ENCODE data around the gene ASIC1.

Gene ASIC1

DNA sequence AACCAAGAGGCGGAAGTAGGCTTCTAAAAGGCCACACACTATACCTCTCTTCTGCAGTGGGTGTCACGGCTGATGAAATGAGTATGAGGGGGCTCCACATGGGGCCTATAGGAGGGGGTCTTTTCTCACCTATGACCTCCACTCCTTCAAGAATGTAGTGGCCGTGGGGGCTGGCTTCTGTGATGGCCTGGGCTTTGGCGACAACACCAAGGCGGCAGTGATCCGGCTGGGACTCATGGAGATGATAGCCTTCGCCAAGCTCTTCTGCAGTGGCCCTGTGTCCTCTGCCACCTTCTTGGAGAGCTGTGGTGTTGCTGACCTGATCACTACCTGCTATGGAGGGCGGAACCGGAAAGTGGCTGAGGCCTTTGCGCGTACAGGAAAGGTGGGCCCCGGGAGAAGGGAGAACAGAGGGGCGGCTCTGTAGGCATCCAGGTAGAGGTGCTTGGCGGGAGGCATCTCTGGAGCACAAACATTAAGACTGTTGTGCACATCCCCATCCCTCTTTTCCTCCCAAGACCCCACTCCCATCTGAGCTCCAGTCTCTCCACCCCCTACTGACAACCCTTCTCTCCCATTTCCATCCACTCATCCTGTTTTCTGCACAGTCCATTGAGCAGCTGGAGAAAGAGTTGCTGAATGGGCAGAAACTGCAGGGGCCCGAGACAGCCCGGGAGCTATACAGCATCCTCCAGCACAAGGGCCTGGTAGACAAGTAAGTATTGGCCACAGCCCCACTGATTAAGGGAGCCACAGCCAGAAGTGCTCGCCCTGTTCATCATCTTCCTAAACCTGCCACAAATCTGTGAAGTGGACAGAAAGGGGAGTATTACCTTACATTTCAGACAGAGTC lies 50.2 kb downstream of the ASIC1 start:
- no peak for DNase-seq (ENCODE audit: low read depth, low spot score)

DNA sequence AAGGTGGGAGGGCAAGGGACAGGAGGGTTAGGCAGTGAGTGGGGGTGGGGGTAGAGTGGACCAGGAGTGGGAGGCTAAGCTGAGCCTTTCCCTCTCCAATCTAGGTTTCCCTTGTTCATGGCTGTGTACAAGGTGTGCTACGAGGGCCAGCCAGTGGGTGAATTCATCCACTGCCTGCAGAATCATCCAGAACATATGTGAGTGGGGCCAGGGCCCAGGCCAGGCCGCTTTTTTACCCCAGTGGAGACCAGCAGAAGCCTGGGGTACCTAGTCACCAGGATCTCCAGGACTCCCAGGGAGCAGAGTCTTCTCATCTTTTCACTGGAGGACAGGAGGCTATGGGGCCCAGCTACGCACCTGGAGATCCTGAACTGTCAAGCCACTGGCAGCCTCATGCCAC lies 51.9 kb downstream of the ASIC1 start:
- DNase-seq (ENCODE audit: low read depth, low spot score): no peak

DNA sequence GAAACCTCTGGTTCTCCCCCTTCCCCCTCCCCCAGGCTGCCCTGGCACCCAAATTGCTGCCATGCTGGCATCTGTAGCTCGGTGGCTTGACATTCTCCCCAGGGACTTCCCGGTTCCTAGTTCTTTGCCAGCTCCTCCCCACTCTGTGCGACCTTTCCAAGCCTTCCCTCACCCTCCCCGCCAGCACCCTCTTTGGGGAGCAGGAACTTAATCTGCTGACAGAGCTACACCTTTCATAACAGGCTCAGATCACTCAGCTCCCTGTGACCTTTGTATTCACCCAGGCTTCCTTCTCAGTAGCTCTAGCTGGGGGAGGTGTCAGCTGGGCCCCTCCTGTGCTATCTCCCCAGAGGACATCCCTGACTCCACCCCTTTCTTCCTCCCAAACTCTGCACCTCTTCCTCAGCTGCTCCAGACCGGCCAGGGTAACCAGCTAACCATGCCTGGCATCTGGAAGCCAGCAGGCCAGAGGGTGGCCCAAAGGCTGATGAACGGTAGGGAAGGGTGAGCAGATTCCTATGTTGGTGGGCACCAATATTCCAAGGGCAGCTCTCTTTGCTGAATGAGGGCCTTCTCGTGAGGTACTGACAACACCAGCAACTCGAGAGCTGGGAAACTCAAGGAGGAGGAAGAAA lies 52.8 kb downstream of the ASIC1 start:
- DNase-seq (ENCODE audit: low read depth, low spot score): no peak

DNA sequence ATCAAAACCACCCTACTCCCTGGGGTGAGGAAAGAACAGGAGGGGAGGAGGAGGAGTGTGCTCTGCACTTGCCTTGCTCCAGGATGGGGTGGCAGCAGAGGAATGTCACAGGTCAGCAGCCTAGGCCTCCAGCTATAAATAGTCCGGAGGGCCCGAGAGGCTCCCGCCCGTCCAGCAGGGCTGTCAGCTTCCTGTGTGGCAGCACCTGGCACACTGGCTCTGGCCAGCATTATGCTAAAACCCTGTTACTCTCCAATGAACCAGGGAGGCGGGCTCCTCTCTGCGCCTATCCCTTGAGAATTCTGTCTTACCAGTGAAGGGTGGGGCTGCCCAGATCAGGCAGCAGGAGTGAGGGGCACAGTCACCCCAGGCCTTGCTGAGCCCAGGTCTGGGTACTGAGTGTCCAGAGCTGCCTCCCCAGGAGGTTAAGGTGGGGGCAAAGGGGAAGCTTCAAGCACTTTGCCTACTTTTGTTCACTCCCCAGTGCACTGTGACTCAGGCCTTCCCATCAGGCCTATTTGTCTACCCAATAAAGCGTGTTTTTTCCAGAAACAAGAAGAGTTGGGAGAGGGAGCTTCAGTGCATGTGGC lies 53.5 kb downstream of the ASIC1 start:
- no peak for DNase-seq (ENCODE audit: low read depth, low spot score)

DNA sequence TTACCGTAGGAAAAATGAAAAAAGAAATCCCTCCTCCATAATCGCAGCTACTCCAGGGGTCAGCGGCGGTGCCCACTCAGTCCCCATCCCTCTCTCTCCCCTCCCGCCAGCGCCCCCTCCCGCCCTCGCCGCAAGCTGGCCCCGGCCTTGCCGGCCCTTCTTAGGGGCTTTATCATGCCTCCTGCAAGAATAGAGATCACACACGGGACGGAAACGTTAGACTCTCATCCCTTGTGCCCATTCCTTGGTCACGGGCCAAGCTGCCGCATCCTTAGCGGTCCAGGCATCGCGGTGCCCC lies 53.9 kb downstream of the ASIC1 start:
- DNase-seq (ENCODE audit: low read depth, low spot score): no peak

DNA sequence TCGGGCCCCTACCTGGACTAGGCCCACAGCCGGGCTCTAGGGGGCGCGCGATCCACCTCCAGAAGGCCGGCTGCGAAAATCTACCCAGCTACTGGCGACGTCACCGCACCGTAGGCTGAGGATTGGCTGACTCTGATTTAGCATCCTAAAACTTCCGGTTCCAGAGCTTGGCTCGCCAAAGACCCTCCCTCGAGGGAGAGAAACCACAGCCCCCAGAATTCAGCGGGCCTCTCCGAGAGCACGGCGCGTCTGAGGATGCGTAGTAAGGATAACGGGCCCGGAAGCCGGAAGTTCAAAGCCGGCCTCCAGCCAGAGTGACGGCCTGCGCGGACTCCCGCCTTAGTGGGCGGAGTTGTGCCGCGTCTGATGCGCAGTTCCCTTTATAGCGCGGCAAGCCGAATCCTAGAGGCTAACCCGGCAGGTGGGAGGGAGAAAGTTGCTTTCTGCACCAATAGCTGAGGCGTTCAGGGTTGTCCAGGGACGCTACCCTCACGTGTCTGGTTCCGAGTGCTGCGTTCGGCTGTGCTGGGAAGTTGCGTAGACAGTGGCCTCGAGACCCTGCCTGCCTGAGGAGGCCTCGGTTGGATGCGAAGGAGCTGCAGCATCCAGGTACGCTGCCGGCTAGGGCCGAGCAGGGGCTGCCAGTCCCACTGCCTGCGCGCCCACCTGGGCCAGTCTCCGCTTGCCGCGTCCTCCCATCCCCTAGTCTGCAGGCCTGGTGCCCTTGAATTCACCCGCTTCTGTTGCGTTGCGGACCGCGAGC lies 54.5 kb downstream of the ASIC1 start, which contains the start of gene COX14:
TSS of gene COX14 (plus strand) at position 544 of the 763 bp plus-strand sequence. CDS start 7,808 bp downstream, outside the sequence.
- peak; percentile 99 for DNase-seq (ENCODE audit: low read depth, low spot score)

DNA sequence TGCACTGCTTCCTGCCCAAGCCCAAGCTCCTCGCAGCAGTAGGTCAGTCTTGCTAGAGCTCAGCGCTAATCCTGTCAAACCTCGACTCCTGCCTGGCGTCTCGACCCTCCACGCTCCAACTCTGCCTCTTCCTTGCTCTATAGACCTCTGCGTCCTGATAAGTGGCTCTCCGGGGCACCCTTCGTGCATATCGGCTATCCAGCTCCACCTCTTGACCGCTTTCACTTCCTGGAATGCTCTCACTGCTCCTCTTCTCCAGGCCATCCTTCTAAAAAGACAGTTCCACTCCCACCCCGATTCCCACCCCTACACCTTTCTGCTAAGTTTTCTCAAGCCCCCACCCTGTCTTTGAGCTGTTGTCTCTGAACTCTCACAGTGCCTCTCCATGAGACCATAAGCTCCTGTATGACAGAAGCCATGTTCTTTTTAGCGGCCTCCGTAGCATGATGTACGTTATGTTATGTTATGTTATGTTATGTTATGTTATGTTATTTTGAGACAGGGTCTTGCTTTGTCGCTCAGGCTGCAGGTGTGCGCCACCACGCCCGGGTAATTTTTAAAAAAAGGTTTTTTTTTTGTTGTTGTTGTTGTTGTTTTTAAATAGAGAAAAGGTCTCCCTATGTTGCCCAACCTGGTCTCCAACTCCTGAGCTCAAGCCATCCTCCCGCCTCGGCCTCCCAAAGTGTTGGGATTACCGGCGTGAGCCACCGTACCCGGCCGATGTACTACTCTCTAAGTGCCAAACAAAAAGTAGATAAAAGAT lies 55.2 kb downstream of the ASIC1 start:
- no peak for DNase-seq (ENCODE audit: low read depth, low spot score)

DNA sequence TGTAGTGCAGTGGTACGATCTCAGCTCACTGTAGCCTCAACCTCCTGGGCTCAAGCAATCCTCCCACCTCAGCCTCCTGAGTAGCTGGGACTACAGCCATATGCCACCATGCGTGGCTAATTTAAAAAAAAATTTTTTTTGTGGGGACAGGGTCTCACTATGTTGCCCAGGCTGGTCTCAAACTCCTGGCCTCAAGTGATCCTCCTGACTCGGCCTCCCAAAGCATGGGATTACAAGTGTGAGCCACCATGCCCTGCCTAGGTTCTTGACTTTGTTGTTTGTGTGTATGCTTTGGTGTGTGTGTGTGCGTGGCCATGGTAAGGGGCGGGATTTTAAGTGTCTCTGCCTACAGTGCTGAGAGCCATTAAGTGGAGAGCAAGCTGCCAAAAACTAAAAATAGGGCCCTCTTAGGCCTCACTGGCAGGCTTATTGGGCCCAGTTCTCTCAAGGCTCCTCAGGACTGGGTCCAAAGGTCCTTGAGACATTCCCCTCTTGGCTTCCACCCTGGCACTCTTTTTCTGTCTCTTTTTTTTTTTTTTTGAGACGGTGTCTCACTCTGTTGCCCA lies 59.7 kb downstream of the ASIC1 start:
- no peak for DNase-seq (ENCODE audit: low read depth, low spot score)

DNA sequence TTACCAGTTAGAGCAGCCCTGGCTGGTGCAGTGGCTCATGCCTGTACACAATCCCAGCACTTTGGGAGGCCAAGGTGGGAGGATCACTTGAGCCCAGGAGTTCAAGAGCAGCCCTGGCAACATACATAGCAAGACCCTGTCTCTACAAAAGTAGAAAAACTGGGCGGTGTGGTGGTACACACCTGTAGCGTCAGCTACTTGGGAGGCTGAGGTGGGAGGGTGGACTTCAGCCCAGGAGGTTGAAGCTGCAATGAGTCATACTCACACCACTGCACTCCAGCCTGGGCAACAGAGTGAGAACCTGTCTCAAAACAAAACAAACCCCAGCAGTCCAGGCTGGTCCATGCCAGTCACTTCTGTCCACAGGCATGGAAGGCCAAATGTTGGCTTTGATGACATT lies 62.0 kb downstream of the ASIC1 start:
- DNase-seq (ENCODE audit: low read depth, low spot score): no peak

DNA sequence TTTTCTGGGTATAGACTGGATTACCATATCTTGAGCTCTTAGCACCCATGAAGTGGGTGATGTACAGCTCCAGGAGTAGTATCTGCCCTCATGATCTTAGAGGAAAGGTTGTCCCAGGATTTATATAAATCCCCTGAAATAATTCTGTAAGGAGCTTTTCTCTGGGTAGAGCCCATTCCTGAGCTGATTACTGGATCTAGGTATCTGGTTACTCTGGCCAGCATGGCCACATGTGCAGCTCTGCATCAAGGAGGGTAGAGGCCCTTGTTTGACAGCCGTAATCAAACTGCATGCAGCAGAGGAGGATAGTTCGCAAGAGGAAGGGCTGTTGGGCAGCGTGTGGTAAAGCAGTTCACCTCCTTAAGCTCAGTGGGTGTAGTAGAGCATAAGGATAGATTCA lies 63.1 kb downstream of the ASIC1 start:
- no peak for DNase-seq (ENCODE audit: low read depth, low spot score)

DNA sequence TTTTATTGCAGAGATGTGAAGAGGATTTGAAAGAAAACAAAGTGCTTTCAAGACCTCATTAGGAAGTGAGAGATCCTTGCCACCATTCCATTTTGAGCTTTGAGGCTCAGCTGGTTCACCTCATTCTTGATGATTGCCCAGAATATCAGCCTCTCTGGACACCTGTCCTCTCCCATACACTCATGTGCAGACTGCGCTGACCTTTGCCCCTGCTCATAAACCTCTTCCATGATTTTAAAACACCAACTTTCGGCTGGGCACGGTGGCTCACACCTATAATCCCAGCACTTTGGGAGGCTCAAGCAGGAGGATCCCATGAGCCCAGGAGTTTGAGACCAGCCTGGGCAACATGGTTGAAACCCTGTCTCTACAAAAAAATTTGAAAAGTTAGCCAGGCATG lies 63.6 kb downstream of the ASIC1 start:
- DNase-seq (ENCODE audit: low read depth, low spot score): no peak

DNA sequence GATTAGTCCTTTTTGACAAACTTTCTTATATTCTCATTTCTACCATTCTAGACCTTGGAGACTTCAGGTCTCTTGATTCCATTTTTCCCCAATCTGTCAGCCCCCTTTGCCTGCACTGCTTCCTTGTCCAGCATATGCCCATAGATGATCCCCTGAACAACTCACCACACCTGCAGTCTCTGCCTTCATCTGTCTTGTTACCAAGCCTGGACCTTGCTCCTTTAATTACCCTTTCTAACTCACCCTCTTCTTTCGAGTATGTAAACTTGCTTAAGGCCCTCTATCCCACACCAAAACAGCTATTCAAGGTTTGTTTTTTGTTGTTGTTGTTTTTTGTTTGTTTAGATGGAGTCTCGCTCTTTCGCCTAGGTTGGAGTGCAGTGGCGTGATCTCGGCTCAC lies 64.2 kb downstream of the ASIC1 start:
- no peak for DNase-seq (ENCODE audit: low read depth, low spot score)

DNA sequence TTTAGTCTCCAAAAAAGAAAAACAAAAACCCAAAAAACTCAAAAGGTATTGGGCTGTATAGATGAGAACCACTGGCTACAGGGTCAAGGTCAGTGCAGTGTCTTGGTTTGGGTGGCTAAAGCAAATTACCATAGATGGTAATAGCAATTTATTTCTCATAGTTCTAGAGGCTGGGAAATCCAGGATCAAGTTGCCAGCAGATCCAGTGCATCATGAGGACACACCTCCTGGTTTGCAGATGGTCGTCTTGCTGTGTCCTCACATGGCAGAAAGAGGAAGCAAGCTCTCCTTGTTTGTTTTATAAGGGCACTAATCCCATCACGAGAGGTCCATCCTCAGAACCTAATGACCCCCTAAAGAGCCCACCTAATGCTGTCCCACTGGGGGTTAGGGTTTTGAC lies 65.8 kb downstream of the ASIC1 start:
- no peak for DNase-seq (ENCODE audit: low read depth, low spot score)

DNA sequence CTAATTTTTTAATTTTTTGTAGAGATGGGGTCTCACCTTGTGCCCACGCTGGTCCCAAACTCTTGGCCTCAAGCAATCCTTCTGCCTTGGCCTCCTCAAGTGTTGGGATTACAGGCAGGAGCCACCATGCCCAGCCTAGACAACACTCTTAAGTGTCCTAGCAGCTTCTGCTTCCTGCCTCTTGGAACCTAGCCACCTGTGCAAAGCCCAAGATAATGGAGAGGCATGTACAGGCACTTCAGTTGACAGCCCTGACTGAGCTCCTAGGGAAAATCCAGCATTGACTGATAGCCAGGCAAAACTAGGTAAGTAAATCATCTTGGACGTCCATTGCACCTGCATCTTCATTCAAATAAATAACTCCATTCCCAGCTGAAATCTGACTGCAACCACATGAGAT lies 70.2 kb downstream of the ASIC1 start:
- no peak for DNase-seq (ENCODE audit: low read depth, low spot score)

DNA sequence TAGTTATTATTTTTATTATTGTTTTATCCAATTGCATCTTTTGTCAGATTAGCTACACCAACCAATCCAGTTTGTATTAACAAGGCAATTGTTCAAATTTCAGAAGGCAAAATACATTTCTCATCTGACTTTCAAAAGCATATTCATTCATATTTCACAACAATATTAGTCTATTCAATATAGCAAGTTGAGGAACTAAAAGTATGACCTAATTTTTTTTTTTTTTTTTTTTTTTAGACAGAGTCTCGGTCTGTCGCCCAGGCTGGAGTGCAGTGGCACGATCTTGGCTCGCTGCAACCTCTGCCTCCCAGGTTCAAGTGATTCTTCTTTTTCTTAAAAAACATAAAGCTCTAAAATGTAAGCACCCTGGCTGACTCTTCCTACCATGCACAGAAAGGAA lies 71.9 kb downstream of the ASIC1 start:
- no peak for DNase-seq (ENCODE audit: low read depth, low spot score)

DNA sequence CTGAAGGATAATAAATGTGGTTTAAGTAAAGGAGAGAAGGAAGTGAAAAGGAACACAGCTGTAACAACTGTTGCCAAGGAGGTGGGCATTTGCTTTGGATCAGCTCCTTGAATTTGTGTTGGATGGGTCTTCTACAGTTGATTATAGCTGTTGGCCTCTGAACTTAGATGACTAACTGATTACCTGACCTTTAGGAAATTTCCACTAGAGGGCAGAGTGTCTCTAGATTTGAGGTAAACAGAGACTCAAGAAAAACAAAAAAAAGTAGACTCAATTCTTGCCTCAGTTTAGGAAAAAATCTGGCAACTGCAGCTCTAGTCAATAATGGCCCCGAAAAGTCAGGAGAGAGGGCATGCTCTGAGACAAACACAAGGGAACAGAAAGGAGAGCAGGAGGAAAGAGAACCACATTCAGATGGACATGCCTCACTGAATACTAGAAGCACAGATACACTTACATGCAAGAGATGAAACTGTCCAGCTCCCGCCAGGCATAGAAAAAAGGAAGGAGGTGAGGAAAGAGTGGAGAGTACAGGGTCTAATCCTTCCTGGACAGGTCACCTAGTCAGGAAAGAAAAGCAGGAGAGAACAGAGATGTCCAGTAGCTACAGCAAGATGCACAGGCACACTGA lies 75.2 kb downstream of the ASIC1 start:
- DNase-seq (ENCODE audit: low read depth, low spot score): no peak
